ENCODE data around the gene ELOVL2. TPM values are rescaled to one million over a fixed set of nuclear protein-coding genes. Genes with fewer than 3 reads are reported as not detected.
"Not testable (repeated sequence)": the region's sequence is repeated elsewhere in the genome, so short reads cannot be mapped to it uniquely, and the experiment has no call there.

The ELOVL2 gene
- total RNA-seq, 1 donor from 2014 or later = under 0.01 TPM

DNA sequence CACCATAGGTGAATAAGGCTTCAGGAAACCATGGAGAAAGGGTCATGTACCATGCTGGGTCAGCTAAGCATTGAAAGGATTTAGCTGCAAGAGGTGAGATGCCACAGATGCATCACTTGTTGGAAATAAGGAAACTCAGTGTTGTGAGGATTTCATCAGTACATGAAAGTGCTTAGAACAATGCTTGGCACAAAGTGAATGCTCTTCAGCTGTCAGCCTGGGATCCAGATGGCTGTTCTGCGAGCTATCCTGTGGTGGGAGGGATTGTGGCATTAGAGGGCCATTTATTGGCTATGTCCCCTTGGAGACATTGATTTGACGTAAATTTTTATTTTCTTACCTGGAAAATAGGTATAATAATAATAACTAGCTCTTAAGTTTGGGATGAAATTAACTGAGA is 53.0 kb downstream of the ELOVL2 start:
- FAIRE-seq = no peak
- TF ChIP-seq, protein P1, sequence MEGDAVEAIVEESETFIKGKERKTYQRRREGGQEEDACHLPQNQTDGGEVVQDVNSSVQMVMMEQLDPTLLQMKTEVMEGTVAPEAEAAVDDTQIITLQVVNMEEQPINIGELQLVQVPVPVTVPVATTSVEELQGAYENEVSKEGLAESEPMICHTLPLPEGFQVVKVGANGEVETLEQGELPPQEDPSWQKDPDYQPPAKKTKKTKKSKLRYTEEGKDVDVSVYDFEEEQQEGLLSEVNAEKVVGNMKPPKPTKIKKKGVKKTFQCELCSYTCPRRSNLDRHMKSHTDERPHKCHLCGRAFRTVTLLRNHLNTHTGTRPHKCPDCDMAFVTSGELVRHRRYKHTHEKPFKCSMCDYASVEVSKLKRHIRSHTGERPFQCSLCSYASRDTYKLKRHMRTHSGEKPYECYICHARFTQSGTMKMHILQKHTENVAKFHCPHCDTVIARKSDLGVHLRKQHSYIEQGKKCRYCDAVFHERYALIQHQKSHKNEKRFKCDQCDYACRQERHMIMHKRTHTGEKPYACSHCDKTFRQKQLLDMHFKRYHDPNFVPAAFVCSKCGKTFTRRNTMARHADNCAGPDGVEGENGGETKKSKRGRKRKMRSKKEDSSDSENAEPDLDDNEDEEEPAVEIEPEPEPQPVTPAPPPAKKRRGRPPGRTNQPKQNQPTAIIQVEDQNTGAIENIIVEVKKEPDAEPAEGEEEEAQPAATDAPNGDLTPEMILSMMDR (IDR thresholded peaks at IDR 0.05; ENCODE audit: insufficient read depth, low read length, severe bottlenecking) = no peak

DNA sequence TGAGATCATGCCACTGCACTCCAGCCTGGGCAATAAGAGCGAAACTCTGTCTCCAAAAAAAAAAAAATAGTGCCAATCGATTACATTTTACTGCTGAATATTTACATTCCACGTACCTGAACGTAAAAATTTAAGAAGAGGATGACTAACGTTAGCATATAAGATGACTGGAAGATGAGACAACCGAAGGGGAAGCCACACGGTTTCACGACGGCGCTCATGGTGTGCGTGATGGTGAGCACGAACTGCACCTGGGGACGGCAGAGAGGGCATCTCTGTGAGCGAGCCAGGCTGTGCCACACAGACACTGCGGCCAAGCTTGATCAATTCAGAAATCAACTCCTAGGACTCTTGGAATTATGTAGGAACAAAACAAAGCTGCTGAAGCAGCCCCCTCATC is 54.5 kb downstream of the ELOVL2 start:
- DNase-seq (ENCODE audit: low read depth) = no peak
- no peak for FAIRE-seq

More for the DNA sequence above, 53.0 kb downstream of the ELOVL2 start:
- no peak overlapping the region for H3K4me3 ChIP-seq (ENCODE audit: low read depth, low read length)
- H3K36me3 ChIP-seq (ENCODE audit: control insufficient read depth, insufficient read depth, low read length) = no peaks in the 10 kb centered on the region
- no peak for DNase-seq (ENCODE audit: low read depth)
- H3K27me3 ChIP-seq (ENCODE audit: control insufficient read depth, insufficient read depth, low read length) = no peaks in the 10 kb centered on the region

DNA sequence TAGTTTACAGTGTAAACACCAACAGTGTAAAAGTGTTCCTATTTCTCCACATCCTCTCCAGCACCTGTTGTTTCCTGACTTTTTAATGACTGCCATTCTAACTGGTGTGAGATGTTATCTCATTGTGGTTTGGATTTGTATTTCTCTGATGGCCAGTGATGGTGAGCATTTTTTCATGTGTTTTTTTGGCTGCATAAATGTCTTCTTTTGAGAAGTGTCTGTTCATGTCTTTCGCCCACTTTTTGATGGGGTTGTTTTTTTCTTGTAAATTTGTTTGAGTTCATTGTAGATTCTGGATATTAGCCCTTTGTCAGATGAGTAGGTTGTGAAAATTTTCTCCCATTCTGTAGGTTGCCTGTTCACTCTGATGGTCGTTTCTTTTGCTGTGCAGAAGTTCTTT is 59.1 kb downstream of the ELOVL2 start:
- not testable (repeated sequence) for DNase-seq (ENCODE audit: low read depth); H3K27me3 ChIP-seq (ENCODE audit: control insufficient read depth, insufficient read depth, low read length); FAIRE-seq; H3K4me3 ChIP-seq (ENCODE audit: low read depth, low read length); H3K36me3 ChIP-seq (ENCODE audit: control insufficient read depth, insufficient read depth, low read length)

More for the DNA sequence above, 54.5 kb downstream of the ELOVL2 start:
- Histone ChIP-seq H3K4me3 (ENCODE audit: low read depth, low read length) (no peak overlapping the region), H3K27me3 (ENCODE audit: control insufficient read depth, insufficient read depth, low read length) (no peaks in the 10 kb centered on the region), H3K36me3 (ENCODE audit: control insufficient read depth, insufficient read depth, low read length) (no peaks in the 10 kb centered on the region)
- TF ChIP-seq, protein P1 (IDR thresholded peaks at IDR 0.05; ENCODE audit: insufficient read depth, low read length, severe bottlenecking) = no peak

DNA sequence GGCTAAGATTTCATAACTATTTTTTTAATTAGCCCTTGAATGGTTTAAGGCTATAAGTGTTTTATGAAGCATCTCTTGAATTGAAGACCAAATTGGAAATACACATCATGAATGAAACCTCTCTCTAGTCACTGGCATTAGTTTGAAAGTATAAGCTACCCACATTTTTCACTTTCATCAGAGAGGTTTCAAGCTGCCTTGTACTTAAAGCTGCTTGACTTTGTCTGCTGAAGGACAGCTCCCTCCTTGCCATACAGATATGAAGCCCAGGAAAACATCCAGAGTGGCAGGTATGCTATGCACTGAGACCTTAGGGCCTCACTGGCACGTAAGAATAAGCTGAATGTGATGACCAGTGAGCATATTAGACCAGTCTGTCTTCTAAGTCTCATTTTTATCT is 62.7 kb downstream of the ELOVL2 start:
- Histone ChIP-seq H3K27me3 (ENCODE audit: control insufficient read depth, insufficient read depth, low read length) (peaks cover 2% of the 10 kb centered on the region), H3K36me3 (ENCODE audit: control insufficient read depth, insufficient read depth, low read length) (no peaks in the 10 kb centered on the region), H3K4me3 (ENCODE audit: low read depth, low read length) (no peak overlapping the region)
- no peak for FAIRE-seq
- no peak for DNase-seq (ENCODE audit: low read depth)
- TF ChIP-seq, protein P1 (IDR thresholded peaks at IDR 0.05; ENCODE audit: insufficient read depth, low read length, severe bottlenecking) = no peak

DNA sequence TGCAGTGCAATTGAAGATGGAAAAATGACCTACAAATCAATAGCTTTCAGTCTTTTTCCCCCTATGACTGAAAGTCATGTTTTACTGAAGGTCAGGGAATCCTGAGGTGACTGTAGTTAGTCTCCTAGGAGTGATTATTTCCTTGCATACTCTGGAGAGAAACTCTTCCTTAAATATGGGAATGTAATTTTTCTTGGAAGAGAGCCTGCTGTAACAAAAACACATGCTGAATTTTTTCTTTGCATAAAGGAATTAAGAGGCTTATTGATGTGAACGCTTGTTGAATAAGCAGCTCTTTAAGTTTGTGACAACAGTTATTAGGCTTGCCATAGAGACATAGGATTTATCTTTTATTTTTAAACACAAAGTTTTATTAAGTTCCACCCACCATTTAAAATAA is 64.5 kb downstream of the ELOVL2 start:
- FAIRE-seq = no peak
- peaks cover 2% of the 10 kb centered on the region for H3K27me3 ChIP-seq (ENCODE audit: control insufficient read depth, insufficient read depth, low read length)
- no peak overlapping the region for H3K4me3 ChIP-seq (ENCODE audit: low read depth, low read length)
- no peaks in the 10 kb centered on the region for H3K36me3 ChIP-seq (ENCODE audit: control insufficient read depth, insufficient read depth, low read length)
- TF ChIP-seq, protein P1 (IDR thresholded peaks at IDR 0.05; ENCODE audit: insufficient read depth, low read length, severe bottlenecking) = no peak
- DNase-seq (ENCODE audit: low read depth) = no peak

DNA sequence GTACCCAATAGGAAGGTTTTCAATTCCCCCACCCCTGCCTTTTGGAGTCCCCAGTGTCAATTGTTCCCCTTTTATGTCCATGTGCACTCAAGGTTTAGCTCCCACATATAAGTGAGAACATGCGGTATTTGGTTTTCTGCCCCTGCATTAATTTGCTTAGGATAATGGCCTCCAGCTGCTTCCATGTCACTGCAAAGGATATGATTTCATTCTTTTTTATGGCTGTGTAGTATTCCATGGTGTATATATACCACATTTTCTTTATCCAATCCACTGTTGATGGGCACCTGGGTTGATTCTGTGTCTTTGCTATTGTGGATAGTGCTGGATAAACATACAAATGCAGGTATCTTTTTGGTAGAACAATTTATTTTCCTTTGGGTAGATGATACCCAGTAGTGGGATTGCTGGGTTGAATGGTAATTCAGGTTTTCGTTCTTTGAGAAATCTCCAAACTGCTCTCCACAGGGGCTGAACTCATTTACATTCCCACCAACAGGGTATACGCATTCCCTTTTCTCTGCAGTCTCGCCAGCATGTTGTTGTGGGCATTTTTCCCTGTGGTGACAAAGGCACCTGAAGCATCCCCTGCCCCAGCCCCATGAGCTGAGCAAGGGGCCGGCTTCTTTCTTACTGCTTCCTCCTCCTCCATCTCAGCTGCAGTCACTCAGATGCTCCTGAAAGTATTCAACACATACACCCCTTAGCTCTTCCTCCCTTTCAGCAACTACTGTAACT is 66.7 kb downstream of the ELOVL2 start:
- DNase-seq (ENCODE audit: low read depth) = no peak
- TF ChIP-seq, protein P1 (IDR thresholded peaks at IDR 0.05; ENCODE audit: insufficient read depth, low read length, severe bottlenecking) = no peak

More for the DNA sequence above, 66.7 kb downstream of the ELOVL2 start:
- H3K36me3 ChIP-seq (ENCODE audit: control insufficient read depth, insufficient read depth, low read length) = no peaks in the 10 kb centered on the region
- no peak overlapping the region for H3K4me3 ChIP-seq (ENCODE audit: low read depth, low read length)
- H3K27me3 ChIP-seq (ENCODE audit: control insufficient read depth, insufficient read depth, low read length) = peaks cover 2% of the 10 kb centered on the region
- no peak for FAIRE-seq

Data from bronchial epithelial cell (primary cell).